ENCODE data around the gene SLFN12L. TPM values are rescaled to one million over a fixed set of nuclear protein-coding genes. Genes with fewer than 3 reads are reported as not detected.

SLFN12L gene
- total RNA-seq, 6 experiments from 2014 or later, result 0.32 to 2.6 (median 0.69) TPM; not detected in 1

DNA sequence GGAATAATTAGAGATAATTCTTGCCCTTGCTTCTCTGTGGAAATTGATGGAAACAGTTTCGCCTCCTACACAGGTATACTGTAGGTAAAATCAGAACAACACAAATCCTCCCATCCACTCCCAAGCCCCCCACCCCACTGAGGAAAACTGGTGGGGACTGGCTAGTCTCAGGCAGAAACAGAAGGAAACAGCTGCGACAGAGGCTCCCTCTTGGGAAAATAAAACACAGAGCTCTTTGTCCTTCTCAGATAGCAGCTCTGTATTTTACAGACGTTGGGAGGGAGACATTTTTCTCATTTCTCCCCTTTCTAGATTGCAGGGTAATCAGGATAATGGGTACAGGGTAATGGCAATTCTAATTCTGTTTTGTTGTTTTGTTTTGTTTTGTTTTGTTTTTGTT, 90.0 kb downstream of the SLFN12L start:
- intact Hi-C loops (cut with DNase I), result no loop called here
- H3K4me3 ChIP-seq, result peak overlapping the region in 1 of 3 donors; percentile 46

DNA sequence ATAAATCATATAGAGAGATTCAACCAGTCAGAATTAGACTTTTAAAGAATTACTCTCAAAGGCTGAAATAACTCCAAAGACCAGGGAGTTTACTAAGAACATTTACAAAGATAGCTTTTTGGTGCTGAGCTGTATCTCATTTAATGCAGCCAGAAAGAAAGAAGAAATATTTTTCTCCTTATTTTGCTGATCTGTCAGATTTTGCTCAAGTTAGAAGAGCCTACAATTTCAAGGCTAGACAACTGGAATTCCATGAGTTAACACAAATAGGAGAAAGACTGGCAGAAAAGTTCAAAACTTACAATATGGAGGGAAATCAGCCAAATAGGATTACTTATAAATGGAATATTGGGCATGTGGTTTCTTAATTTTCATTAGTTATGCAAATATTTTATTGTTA, 99.0 kb downstream of the SLFN12L start:
- intact Hi-C loops (cut with DNase I), result no loop called here
- DNase-seq, result no peak

More for the DNA sequence above, 90.0 kb downstream of the SLFN12L start:
- WGBS (ENCODE audit: insufficient coverage, low coverage, low lambda C conversion rate, missing lambda C conversion rate), result 41% methylated on average over 3 of the region's 3 CpGs
- peak overlapping the region in 1 of 3 donors; percentile 26 for H3K27ac ChIP-seq
- no peaks in the 10 kb centered on the region for H3K9me3 ChIP-seq
- TF ChIP-seq CTCF (IDR thresholded peaks at IDR 0.05) (no peak), POLR2A (IDR thresholded peaks at IDR 0.05) (no peak)
- H3K36me3 ChIP-seq, result no peaks in the 10 kb centered on the region
- H3K4me1 ChIP-seq, result peaks cover 0 to 5% (median 0%) of the 10 kb centered on the region in 4 donors
- no peak for DNase-seq
- H3K27me3 ChIP-seq, result peaks cover 6 to 12% of the 10 kb centered on the region in 2 donors
- ATAC-seq, result no peak

DNA sequence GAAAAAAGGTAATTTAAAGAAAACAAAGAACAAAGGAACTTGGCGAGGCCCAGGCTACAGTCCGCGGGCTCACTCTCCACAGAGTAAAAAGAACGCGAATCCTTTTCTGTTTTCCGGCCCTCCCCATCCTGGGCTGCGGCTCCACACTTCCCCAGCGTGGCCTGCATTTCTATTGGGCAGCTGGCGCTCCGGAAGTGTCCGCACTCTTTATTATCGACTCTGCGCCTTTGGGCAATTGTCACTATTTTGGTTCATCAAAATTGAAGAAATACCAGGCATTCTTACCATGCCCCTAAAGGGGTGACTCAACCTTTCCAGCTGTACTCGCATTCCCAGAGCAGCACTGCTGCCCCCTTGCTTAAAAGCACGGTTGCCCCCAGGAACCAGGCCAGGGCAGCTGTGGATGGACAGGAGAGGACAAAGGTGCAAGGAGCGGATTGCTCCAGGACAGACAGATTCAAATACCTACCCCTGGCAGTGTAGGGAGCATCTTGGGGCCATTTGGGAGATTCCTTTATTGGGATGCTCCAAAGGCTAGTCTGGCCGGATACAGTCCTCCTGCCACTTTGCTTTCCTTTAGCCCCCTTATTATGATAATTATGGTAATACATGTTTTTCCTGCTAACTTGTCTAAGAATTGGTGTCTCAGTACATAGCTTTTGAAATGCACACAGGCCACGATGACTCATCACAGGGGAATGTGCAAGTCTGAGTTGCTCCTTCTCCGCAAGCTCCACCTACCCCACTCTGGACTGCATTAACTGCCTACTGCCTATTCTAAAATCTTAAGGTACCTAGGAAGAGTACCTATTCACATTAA, 104.2 kb downstream of the SLFN12L start:
- TF ChIP-seq POLR2A (IDR thresholded peaks at IDR 0.05) (no peak), CTCF (IDR thresholded peaks at IDR 0.05) (no peak)
- Histone ChIP-seq H3K36me3 (no peaks in the 10 kb centered on the region), H3K4me3 (peak overlapping the region; percentile 42 to 58 (median 51)), H3K9me3 (no peaks in the 10 kb centered on the region), H3K27ac (peak overlapping the region; percentile 61 to 89 (median 73)), H3K27me3 (no peaks in the 10 kb centered on the region), H3K4me1 (peaks cover 0 to 10% (median 0%) of the 10 kb centered on the region in 4 donors)
- 24% methylated on average over 19 of the region's 19 CpGs for WGBS (ENCODE audit: insufficient coverage, low coverage, low lambda C conversion rate, missing lambda C conversion rate)
- intact Hi-C loops (cut with DNase I), result no loop called here
- peak in 2 of 3 donors; percentile 56 to 58 for DNase-seq
- ATAC-seq, result peak; percentile 77 to 91 (median 84)

More for the DNA sequence above, 99.0 kb downstream of the SLFN12L start:
- Histone ChIP-seq H3K4me1 (peaks cover 0 to 5% (median 0%) of the 10 kb centered on the region in 4 donors), H3K9me3 (no peaks in the 10 kb centered on the region), H3K27me3 (no peaks in the 10 kb centered on the region), H3K27ac (no peak overlapping the region), H3K4me3 (no peak overlapping the region), H3K36me3 (no peaks in the 10 kb centered on the region)
- TF ChIP-seq CTCF (IDR thresholded peaks at IDR 0.05), result no peak
- no peak for TF ChIP-seq POLR2A (IDR thresholded peaks at IDR 0.05)
- no peak for ATAC-seq

GRCh38 chr17:35432176-35433074, 105.1 kb downstream of the SLFN12L start, which contains the start of gene SLFN12:
TSS of gene SLFN12 (minus strand) at chr17:35432500. CDS start at chr17:35423028, 9,472 bp downstream.
- TF ChIP-seq CTCF (IDR thresholded peaks at IDR 0.05), result no peak
- H3K27me3 ChIP-seq, result no peaks in the 10 kb centered on the region
- peaks cover 0 to 10% (median 0%) of the 10 kb centered on the region in 4 donors for H3K4me1 ChIP-seq
- no peaks in the 10 kb centered on the region for H3K9me3 ChIP-seq
- H3K27ac ChIP-seq, result peak within 1 kb of the TSS; percentile 61 to 89 (median 73)
- H3K4me3 ChIP-seq, result peak within 1 kb of the TSS; percentile 42 to 58 (median 51)
- ATAC-seq, result peak; percentile 75 to 85 (median 80)
- 20% methylated on average over 21 of the region's 22 CpGs for WGBS (ENCODE audit: insufficient coverage, low coverage, low lambda C conversion rate, missing lambda C conversion rate)
- no peaks in the 10 kb centered on the region for H3K36me3 ChIP-seq
- intact Hi-C loops (cut with DNase I), result no loop called here
- peak in 1 of 3 donors; percentile 55 for DNase-seq
